Measurements from ENCODE around the gene TOP2B.

TOP2B gene

DNA sequence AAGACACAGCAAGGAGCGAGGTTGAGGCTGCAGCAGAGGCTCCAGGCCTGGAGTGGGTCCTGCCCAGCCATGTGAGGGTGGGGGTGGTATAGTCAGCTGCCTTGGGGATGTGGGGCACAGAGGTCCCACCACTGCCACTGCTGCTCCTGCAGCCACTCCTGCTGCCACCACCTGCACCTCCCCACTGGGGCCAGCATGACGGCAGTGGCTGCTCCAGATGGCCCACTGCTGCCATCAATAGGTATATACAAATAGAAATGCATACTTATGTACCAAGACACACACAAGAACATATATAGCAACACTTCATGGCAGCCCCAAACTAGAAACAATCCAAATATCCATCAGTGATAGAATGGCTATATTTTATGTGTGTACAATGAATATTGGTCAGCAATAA lies 10.0 kb upstream of the TOP2B start:
- DNase-seq, result no peak

DNA sequence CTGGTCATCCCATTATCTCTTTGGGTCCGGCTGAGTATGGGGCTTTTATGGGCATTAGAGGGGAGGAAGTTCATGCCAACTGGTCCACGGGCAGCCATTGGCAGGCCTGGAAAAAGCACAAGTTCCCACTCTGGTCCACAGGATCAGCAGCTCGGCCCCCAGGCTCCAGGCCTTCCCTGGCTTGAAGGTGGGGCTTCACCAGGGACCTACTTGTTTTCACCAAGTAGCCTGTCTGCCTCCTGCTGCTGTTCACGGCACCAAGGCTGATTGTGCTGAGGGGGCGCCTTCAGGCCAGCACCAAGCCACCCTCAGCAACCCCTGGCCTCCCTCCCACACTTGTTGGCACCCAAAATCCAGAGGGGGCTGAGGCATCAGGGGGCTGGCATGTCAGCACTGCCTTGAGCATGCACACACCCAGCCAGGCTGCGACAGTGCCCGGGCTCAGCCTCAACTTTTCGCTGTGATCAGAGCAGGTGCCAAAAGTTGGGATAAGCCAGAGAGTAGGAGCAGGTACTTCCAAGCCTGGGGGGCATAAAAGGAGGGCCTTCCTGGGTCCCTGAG lies 9.1 kb upstream of the TOP2B start:
- no peak for DNase-seq

GRCh38 chr3:25665315-25666280 lies 891 bp upstream of the TOP2B start:
- no peak for DNase-seq

DNA sequence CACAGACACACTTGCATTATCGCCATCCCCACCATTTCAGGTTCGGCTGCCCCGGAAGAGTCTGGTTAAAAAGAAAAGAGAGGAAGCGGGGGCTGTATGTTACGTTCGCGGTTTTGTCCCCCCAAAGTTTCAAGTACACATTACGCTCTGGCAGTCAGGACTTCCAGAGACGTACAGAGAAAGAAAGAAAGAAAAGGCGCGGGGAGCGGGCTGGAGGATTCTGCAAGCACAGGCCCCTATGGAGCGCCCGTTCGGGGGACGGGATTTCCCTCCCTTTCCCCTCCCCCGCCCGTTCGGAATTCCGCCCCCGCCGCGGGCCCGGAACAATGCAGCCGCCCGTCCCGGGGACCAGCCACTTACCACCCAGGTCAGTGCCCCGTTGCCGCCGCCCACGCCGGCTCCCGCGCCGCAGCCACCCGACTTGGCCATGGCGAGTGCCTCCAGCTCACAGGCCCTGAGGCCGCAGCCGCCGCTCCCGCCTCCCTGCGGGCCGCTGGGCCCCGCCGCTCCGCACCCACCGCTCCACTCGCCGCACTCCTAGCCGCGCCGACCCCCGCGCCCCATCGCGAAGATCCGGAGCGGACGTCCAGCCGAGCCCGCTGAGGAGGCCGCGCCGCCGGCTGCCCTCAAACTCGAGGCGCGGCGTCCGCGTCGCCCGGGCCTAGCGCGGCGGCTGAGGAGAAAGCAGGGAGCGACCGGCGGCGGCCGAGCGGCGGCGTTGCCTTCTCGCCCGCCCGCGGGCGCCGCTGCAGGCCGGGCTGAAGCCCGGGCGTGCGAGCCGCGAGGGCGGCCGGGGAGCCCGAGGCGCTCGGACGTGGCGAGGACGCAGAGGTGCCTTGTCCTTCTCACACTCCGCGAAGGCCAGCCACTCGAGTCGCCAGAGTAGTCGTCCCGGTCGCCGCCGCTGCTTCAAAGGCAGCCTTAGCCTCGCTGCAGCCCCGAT lies 567 bp downstream of the TOP2B start:
- peak in 1 of 2 experiments; percentile 60 for DNase-seq

GRCh38 chr3:25663347-25663868 lies 1.3 kb downstream of the TOP2B start:
- DNase-seq, result no peak

DNA sequence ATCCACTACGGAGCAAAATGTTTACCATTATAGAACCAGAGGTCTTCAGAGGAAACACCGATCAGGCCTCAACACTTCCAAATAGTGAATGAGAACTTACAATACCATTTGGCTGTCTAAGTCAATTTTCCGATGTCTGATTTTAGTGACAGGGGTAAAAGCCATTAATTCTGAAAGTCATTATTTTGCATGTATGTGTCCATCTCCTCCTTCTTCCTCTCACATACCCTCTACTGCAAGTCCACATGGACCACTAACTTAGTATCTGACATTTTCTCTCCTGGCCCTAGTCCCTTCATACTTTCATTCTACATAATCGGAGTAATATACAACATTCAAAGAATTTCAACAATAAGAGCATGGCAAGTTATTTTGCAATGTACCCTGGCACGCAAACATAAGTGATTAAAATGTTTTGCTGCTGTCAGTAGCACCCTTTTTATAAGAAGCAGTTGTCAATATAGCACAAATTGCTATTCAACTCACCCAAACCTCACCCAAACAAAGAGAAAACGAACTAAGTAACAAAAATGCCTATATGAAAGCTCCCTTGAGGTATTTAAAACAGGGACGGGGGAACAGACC lies 1.9 kb downstream of the TOP2B start:
- no peak for DNase-seq

DNA sequence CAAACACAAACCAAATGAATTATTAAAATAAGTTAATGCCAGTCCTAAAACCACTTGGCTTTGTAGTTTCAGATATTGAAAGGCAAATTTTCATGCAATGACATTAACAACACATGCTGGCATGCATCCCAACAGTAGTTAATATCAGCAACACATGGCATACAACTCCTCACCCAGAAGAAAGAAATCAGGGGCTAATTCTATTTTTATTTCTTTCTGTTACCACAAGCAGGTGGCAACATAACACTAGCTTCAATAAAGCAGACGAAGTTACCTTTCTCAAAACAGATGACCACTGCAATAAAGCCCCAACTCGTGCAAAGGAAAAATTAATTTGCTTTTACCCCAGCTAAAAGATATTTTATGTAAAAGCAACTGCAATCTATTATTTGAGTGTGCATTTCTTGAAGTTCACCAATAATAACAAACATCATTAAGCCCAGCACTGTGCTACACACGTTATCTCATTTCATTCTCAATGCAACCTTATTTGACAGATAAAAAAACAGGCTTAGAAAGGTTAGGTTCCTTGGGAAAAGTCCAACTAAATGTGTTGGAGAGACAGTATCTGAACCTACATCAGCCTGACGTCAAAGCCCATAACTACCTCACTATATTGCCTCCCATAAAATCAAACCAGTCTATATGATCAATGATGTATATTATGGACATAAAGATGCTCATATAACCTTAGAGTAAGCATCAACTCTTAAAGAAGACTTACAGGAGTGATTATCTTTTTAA lies 2.8 kb downstream of the TOP2B start:
- no peak for DNase-seq

- no peak for DNase-seq
Observed at GRCh38 chr3:25658836-25659235, 5.9 kb downstream of the TOP2B start.

- no peak for DNase-seq
Observed at GRCh38 chr3:25657293-25657692, 7.4 kb downstream of the TOP2B start.

DNA sequence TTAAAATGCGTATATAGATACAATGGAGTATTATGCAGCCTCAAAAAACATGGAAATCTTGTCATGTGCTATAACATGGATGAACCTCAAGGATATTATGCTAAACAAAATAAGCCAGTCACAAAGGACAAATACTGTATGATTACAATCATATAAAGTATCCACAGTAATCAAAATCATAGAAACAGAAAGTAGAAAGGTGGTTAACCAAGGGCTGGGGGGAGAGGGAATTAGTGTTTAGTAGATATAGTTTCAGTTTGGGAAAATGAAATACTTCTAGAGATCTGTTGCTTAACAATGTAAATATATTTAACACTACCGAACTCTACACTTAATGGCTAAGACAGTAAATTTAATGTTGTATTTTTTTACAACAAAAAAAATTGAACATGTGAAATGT lies 9.0 kb downstream of the TOP2B start:
- DNase-seq, result no peak

GRCh38 chr3:25654576-25654975 lies 10.1 kb downstream of the TOP2B start:
- no peak for DNase-seq

DNA sequence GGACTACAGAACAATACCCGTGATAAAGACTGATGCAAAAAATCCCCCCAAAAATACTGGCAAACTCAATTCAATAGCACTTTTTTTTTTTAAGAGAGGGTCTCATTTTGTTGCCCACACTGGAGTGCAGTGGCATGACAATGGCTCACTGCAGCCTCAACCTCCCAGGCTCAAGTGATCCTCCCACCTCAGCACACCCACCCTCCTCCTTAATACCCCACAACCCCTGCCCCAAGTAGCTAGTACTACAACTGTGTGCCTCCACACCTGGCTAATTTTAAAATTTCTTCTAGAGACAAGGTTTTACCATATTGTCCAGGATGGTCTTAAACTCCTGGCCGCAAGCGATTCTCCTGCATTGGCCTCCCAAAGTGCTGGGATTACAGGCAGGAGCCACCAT lies 11.4 kb downstream of the TOP2B start:
- DNase-seq, result no peak

GRCh38 chr3:25652921-25653320 lies 11.8 kb downstream of the TOP2B start:
- no peak for DNase-seq

GRCh38 chr3:25648925-25649830 lies 15.5 kb downstream of the TOP2B start:
- DNase-seq, result no peak

DNA sequence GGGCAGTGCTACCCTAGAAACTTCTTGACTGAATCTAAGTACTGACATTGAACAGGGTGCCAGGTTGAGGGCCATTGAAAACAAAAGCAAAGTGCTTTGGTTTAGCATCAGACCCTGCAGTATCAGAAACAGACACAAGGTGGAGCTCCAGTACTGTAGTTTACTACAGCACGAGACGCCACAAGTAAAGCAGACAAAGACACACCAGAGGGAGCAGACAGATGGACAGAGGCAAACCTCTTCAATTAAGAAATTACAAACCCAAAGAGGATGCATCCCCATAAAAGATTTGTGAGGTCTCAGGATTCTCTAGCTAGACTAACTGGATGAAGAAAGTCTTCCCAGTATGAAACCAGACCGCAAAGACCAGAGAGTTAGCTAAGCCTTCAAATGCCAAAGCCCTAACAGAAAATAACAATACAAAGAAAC lies 16.6 kb downstream of the TOP2B start:
- DNase-seq, result peak; percentile 41 to 82

DNA sequence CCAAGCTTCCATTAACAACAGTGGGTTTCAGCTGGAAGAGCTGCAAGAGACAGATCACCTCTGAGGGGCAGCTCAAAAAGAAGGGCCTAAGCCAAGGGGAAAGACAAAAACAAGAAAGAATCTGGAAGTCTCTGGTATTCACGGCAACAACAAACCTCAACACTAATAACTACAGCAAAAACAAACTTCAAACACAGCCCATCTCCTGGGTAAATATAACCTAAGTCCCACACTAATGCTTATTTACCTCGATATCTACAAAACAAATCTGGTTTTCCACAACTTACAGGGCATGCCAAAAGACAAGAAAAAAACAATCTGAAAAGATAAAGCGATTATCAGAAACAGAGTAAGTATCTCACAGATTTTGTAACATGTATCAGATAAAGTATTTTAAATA lies 29.7 kb downstream of the TOP2B start:
- no peak for DNase-seq

GRCh38 chr3:25633919-25634318 lies 30.8 kb downstream of the TOP2B start:
- DNase-seq, result no peak

GRCh38 chr3:25631989-25632388 lies 32.7 kb downstream of the TOP2B start:
- no peak for DNase-seq

DNA sequence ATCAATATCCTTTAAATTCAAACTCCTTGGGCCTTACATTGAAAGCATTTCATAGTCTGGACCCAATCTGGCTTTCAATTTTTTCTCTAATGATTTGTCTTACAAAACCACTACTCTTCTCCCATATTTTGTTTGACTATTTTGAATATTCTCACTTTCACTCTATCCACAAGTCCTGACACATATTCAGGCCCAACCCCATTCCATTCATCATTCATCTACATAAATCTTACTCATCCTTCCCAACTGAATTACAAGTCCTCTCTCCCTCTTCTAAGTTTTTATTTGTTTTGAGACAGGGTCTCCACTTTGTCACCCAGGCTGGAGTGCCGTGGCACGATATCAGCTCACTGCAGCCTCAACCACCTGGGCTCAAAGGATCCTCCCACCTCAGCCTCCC lies 43.6 kb downstream of the TOP2B start:
- DNase-seq, result no peak

DNA sequence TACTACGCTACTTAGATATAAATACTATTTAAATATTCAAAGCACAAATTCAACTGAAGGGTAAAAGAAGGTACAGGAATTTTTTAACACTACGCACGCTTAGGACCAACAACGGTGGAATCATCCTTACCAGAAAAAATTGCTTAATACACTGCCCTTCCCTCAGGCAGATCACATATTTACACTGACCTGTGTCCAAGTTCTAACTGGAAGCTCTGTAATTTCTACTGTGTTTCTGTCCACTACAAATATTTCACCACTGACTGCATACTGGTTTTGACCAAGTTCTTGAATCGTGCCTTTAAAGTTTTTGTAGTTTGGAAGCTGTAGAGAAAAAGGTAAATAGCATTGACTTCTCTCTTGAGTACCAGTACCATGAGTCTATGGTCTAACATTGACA lies 44.2 kb downstream of the TOP2B start:
- no peak for DNase-seq

GRCh38 chr3:25619382-25619781 lies 45.3 kb downstream of the TOP2B start:
- no peak for DNase-seq
